ENCODE results near the gene INPP5E.

The INPP5E gene

DNA sequence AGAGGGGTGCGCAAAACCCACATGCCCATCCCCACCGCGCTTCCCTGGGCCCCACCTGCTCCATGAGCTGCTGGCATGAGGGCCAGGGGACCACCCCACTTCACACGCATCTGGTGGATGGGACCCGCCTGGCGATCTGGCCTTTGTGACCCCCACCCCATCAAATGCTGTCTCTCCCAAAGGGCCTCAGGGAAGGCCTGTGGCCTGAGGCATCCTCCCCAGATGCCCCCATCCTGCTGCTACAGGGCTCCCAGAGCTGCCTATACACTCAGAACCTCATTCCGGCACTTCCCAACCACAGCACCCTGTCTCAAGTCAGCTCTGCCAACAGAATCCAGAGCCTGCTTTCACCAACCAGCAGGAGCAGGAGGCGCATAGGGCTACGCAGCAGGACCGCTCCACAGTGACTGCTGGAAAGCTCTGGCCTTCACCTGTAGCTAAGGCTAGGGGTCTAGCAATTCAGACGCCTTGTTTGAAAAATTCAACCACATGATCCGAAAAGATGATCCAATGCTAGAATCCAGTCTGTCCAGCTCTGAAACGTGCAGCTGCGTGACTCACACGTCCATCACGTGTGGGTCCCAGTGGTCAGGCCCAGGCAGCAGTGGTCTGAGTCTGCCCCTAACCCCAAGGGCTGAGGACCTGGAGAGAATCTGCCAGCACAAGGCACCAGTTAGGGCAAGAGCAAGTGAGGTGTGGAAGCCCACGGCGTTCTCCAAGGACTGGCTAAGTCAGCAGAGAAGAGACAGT, 38.3 kb downstream of the INPP5E start:
- DNase-seq: no peak

DNA sequence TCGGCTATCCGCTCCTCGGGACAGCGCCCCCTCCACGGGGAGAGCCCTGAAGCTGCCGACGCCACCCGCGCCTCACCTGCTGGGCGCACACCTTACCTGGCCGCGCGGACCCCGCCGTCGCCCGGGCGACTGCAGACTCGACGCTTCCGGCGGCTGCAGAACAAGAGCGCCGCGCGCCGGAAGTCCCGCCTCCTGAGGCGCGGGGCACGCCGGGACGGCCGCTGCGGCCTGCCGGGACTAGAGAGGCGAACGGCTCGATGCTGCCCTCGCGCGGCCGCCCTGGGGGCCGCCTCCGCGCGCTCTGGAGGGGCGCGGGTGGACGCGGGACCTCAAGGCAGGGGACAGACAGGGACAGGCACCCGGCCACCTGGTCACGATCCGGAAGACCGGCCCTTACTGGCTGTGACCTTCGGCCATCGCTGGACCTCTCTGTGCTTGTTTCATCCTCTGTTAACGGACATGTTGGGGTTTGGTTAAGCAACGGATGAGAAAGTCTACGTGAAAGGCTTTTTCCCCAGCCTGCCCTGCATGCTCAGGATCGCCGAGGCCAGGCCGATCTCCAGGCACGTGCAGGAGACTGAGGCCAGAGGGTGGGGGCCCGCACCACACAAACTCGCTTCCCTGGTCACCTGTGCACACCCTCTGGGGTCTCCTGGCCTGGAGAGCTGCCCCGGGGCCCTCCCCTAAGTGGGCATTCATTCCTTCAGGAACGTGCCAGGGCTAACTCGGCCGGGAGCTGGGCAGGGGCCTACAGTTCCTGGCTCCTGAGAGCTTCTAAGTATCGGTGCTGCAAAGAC, 39.4 kb downstream of the INPP5E start, which contains the start of gene SNAPC4:
TSS of gene SNAPC4 (minus strand) at position 133 of the 797 bp plus-strand sequence. CDS start 1,742 bp downstream, outside the sequence.
- peak; percentile 83 for DNase-seq

DNA sequence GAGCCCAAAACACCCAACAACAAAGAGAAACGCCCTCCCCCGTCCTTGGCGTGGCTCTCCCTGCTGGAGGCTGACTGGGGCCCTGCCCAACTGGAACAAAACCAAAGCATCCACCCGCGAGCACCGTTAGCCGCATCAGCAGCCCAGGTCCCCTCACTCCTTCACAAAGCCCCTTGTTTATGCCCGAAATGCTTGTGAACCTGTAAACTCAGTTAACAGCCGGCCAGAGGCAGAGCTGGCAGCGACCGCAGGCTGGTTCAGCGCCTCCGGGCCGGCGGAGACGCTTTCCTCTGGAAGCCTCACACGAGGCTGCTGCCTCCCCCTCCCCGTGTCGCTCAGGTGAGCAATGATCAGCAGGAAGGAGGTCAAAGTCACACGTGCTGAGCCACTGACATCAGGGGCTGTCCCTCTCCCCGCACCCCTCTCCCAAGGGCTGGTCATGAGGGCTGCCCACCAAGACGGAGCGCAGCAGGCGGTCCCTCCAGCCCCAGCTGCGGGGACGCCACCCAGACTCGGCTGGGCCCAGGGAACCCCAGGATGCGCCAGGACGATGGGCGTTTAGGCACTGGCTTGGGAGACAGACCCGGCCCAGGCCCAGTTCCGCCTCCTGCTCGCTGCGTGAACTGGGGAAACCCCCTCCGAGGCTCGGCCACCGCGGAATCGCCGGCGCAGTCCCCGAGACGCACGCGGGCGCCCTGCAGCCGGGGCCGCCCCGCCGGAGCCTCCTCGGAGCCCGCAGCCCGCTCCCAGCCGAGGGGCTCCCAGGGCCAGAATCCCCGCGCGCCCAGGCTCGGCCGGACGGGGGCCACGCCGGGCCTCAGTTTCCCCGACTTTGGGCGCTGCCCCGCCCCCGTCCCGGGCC, 40.2 kb downstream of the INPP5E start:
- peak; percentile 20 for DNase-seq

DNA sequence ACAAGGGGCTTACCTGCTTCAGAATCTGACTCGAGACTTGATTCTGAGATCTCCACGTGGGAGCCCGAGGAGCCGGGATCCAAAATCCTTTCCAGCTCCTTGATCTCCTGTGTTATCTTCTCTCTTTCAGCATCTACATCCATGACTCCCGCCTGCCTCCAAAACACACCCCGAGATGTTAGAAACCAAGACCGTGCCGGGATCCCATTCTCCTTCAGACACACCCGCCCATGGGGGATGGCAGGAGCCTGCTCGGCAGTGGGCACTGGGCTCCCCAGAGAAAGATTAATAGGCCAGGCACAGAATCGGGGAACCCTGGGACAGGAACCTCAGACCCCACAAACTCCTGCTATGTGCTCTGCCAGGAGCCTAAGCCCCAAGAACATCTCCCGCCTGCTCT, 41.4 kb downstream of the INPP5E start:
- no peak for DNase-seq

DNA sequence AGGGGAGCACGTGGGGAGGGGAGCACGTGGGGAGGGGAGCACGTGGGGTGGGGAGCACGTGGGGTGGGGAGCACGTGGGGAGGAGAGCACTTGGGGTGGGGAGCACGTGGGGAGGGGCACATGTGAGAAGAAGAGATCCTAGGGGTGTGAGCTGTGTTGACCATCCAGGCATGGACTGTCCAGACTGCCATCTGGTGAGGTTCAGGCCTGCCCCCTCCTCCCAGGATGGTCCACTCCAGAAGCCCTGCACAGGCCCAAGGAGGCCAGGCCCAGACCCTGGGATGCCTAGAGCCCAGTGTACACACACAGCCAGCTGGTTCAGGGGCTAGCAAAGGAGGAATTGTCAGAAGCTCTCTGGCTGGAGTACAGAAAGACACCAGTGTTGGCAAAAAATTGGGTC, 42.0 kb downstream of the INPP5E start:
- no peak for DNase-seq

DNA sequence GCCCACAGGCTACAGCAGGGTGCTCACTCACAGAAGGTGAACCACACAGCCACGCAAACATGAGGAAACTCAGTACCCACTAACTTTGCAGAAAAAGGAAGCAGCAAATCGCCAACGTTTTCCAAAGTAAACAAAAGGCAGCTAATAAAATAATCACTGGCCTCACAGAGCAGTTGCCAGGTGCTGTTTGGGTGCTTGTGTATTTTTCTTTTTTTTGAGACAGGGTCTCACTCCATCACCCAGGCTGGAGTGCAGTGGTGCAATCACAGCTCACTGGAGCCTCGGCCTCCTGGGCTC, 43.5 kb downstream of the INPP5E start:
- DNase-seq: no peak

DNA sequence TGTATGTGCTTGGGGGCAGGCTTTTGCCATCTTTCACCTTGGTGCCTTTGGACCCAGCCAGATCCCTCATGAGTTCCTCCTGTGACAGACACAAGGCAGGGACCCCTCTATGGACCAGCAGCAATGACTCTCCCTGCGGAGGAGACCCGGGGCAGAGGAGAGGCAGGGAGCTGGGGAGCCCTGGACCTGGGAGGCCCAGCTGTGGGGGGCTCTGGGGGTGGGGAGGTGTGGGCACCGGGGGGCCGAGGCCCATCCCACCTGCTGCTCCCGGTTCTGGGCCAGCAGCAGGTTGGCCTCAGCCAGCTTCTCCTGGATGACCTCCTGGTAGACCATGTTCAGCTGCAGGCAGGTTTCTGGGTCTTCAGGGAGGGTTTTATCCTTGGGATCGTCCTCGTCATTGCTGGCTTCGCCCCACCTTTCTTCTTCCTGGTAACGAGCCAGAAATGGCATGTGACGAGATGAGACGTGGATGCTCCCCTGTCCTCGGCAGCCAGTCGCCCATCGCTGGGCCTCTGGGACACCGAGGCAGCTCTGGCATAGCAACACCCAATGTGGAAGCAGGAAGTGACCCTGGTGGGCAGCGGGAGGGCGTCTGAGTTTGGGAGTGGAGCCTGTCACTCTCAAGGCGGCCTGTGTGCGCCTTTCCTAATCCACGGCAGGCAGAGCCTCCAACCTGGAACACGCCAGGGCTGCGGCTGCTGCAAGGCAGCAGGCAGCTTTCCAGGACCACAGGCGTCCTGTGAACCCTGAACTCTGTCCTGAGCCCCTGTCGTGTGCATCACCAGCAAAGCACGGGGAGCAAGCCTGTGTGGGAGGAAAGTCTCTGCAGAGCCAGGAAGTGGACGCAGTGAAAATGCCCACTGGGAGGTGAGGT, 44.1 kb downstream of the INPP5E start:
- DNase-seq: no peak

DNA sequence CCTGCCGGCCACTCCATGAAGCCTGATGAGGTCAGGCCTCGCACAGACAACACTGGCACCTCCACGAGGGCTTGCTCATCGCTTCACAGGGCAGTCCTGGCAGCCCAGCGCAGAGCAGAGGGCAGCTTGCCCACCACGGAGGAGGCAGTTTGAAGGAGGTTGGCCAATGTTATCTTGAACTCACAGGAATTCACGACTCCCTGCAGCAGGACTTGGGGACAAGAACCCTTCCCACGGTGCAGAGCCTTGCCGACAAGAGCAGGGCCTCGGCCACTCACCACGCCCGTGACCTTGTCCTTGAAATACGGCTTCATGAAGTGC, 44.7 kb downstream of the INPP5E start:
- DNase-seq: no peak

DNA sequence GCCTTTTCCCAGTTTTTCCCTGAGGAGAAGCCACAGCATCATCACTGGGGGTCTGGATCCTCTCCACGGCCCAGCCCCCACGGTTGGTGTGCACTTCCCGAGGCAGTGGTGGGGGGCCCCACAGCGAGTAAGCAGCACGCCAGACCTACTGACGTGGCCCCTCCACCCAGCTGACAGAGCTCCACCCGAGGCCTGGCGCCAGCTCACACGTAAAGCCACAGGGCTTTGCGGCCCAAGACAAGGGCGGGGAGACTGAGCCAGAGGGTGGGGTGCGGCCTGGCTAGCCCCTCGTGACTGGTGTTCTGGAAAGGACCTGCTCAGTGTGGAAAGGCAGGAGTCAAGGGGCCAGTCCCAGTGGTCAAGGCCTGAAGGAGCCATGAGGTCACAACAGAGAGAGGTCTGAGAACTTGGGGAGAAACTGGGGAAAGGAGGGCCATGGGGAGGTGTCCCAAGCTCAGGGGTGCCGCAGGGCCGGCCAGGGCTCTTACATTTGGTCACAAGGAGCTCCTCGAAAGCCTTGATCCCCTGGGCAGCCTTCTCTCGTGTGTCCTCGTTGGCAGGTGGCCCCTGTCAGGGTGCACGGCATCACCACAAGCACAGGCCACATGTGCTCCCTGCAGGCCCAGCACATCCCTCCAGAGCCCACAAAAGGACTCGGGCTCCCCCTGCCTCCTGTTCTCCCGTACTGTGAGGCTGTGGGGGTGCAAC, 45.2 kb downstream of the INPP5E start:
- no peak for DNase-seq

DNA sequence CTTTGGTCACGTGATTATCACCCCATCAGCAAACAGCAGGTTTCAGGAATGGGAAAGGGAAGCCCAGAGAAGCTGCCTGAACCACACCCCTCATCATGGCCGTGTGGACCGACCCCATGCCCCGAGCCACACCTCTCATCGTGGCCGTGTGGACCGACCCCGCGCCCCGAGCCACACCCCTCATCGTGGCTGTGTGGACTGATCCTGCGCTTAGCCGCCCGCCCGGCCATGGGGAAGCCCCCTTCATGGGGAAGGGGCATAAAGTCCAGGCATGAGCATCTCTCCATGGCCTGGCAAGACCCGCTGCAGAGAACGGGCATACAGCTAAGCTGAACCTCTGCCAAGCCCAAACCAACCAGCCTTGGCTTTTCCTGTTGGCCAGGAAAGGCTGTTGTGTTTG, 46.1 kb downstream of the INPP5E start:
- DNase-seq: no peak

DNA sequence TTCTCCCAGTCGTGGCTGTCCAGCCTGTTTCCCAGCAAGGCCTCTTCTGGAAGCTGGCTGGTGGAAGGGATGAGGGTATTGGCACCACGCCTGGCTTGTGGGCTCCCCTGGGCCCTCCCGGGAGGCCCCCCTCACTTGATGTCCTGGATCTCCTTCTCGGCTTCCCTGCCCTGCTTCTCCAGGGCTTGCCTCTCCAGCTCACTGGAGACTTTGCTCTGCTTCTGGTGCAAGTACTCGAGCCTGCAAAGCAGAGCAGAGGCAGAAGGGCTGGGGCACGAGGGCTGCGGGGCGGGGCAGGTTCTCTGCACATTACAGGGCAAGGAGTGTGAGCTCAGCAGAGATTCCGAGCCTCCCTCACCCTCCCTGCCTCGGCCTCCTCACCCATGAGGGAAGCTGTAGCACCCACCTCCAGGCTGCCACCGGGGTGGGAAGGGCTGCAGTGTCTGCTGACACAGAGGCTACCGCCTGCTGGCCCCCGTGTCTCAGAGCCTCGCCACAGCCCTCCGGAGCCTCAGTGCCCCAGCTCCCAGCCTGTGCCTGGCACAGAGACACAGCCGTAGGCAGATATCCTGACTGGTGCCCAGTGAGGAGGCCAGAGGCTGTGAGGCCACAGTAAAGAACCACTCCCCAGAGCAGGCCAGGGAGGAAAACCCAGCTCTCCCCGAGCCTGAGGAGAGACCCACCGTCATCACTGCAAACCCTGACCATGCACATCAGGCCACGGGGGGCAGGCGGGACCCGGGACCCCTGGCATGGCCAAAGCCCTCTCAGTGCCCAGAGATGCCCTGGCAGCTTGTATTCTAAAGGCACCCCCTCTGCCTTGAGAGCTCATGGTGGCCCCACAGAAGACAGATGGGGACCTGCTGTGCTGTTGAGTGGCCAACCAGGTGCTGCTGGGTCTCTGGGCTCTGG, 46.9 kb downstream of the INPP5E start:
- no peak for DNase-seq

DNA sequence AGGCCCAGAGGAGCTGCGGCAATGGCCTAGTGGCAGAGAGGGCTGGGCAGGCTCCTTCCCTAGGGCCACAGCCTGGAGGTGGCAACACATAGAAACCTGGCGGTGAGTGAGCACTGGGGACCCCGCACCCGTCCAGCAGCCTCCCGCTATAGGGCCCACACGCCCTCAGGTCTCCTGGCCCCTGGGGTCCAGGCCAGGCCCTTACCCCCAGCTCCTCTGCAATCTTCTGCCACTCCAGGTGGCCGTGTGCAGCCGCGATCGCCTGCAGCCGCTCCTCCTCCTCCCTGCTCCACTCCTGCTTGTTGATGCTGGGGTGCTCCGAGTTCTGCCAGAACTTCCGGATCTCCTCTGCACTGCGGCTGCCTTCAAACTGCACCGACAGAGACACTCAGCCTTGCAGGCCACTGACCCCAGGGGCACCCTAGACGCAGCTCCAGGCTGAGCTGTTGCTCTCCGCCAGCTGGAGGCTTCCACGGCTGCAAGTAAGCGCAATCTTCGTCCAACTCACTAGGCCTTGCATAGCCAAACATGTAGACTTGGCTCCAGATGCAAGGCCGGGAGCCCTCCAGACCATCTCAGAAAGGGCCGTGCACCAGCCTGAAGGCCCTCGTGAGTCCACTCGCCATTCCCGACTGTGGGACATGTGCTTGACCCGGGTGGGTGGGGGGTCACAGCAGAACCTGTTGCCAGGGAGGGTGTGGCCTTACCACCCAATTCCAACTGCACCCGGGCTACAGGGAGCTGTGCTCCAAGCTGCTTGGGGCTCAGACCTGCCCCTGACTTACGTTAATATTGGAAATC, 47.7 kb downstream of the INPP5E start:
- DNase-seq: no peak

DNA sequence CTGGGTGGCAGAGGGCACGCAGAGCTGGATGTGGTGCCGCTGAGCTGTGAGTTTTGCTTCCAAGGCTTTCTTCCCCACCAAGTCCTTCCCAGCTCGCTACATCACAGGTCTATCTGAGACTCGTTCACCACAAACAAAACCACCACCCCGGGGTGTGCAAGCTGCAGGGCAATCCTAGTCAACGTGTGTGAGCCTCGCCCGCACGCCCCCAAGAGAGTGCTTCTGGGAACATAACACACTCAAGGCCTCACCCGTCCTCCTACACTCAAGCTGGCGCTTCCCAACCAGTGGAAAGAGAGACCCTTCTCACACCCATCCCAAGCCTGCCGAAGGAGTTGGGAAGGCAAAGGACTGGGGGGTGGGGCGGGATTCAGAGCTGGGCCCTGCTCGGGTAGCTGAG, 50.2 kb downstream of the INPP5E start:
- no peak for DNase-seq

DNA sequence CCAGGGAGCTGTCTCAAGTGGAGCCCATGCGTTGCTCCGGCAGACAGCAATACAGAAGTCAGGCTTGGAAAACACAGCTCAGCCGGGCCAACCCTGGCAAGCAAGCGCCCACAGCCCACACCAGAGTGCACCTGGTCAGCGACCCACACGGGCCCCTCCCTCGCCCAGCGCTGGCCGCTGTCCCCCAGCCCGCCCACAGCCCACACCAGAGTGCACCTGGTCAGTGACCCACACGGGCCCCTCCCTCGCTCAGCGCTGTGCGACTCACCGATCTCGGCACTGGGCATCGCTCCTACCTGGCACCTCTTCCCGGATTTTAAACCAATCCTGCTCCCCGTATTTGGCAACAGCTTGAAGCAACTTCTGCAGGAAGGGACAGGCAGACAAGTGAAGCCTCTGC, 52.4 kb downstream of the INPP5E start:
- no peak for DNase-seq

DNA sequence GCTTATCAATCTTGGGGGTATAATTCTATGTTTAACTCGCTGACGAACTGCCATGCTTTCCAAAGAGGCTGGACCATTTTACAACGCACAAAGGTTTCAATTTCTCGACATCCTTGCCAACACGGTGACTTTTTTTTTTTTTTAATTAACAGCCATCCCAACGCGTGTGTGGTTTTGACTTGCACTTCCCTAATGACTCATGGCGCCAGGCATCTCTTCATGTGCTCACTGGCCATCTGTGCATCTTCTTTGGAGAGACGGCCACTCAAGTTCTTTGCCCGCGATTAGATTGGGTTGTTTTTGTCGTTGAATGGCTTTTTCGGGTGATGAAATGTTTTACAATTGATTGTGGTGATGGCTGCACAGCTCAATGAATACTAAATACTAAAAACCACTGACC, 53.6 kb downstream of the INPP5E start:
- no peak for DNase-seq

DNA sequence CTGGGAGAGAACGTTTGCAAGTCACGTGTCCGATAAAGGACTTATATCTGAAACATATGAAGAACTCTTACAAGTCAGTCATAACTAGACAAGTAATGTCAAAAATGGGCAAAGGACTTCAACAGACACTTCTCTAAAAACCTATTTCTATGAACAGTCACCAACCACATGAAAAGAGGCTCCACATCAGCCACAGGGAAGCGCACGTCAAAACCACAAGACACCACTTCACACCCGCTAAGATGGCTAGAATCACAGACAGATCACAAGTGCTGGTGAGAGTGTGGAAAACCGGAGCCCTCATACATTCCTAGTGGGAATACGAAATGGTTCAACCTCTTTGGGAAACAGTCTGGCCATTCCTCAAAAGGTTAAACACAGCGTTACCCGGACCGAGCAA, 54.6 kb downstream of the INPP5E start:
- DNase-seq: peak; percentile 46

DNA sequence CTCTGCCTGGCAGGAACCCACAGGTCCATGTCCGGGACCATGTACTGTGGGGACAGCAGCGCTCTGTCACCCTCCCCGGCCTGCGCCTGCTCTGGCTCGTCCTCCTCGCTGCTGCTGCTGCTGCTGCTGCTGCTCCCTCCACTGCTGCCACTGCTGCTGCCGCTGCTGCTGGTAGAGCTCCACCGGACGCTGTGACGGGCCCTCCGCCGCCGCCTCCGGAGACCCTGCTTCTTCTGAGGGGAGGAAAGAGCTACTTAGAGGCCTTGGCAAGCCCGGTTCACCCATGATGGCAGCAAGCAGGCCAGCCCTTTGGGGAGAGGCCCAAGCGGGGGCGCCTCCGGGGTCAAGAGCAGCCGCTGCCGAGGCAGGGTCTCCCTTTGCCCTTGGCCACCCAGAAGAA, 56.2 kb downstream of the INPP5E start:
- no peak for DNase-seq

DNA sequence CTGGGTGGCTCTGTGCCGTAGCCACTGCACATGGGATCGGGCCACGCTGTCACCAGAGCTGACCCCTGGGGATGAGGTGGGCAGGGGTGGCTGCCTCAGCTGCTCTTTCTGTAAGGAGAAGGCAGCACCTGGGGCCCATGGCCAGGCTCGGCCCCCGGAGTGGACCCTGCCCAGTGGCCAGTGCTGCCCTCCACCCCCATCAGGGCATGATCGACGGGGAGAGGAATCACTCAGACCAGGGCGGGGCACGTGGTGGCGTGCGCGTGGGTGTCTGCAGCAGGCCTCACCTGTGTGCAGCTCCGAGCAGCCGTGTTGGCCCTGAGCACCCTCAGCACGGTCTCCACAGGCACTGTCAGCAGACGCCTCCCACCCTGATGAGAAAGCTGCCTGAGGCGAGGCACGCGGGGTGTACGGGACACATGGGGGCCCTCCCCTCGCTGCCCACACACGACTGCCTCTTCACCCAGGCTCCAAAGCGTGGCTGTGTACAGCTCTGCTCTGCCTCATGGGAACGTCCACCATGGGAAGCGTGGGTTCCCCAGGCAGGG, 57.6 kb downstream of the INPP5E start:
- DNase-seq: no peak

DNA sequence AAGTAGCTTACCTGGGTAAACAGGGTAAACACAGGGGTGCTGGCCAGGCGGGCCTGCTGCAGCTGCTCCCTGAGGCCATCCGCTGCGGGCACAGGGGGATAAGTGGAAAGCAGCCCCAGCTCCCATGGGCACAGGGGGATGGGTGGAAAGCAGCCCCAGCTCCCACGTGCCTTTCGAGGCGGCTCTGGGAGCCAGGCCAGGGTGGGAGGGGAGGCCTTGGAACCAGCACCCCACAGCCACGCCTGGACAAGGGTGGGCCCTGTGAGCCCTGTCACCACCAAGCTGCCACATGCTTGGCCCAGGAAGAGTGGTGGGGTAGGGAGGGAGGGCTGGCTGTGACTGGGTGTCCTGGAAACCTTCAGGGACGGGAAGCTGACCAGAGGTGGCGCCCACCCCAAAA, 58.3 kb downstream of the INPP5E start:
- DNase-seq: no peak

DNA sequence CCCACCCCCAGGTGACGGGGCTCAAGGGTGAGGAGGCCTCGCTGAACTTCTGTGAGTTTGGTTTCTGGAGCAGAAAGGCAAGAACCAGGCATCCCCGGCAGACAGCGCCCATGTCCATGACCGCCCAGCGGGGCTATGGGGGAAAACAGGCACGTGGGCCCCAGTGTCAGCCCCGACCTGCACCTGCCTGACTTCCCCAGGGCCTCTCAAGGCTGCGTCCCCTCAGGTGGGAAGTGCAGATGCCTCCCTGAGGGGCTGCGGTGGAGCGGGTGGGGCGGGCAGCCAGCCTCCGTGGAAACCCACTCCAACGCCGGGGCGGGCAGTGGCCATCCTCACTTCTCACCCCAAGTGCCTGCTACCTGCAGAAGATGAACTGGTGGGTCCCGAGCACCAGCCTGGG, 59.3 kb downstream of the INPP5E start:
- no peak for DNase-seq
